Measurements from ENCODE around the gene DCTPP1.
A peak's percentile ranks its signal among the peaks of the same experiment; 100 is the strongest.

Gene DCTPP1

GRCh38 chr16:30416047-30416603 is 13.7 kb downstream of the DCTPP1 start:
- Histone ChIP-seq H3K4me3 (ENCODE audit: insufficient read depth, low read depth, low read length, poor library complexity, severe bottlenecking) (no peak overlapping the region), H3K27me3 (replicated peaks; ENCODE audit: control insufficient read depth, insufficient read depth, low read length, poor library complexity, severe bottlenecking) (no peaks in the 10 kb centered on the region), H3K4me1 (ENCODE audit: control insufficient read depth, insufficient read depth, low read length, poor library complexity, severe bottlenecking) (peaks cover 10% of the 10 kb centered on the region), H3K36me3 (ENCODE audit: control insufficient read depth, insufficient read depth, low read length) (peaks cover 3% of the 10 kb centered on the region), H3K27ac (ENCODE audit: insufficient read depth, low read length, poor library complexity, severe bottlenecking) (no peak overlapping the region), H3K9me3 (ENCODE audit: control insufficient read depth, low read length) (no peaks in the 10 kb centered on the region)
- DNase-seq, result no peak

- H3K9me3 ChIP-seq (ENCODE audit: control insufficient read depth, low read length), result no peaks in the 10 kb centered on the region
- DNase-seq, result no peak
- H3K4me1 ChIP-seq (ENCODE audit: control insufficient read depth, insufficient read depth, low read length, poor library complexity, severe bottlenecking), result peaks cover 13% of the 10 kb centered on the region
- no peaks in the 10 kb centered on the region for H3K27me3 ChIP-seq (replicated peaks; ENCODE audit: control insufficient read depth, insufficient read depth, low read length, poor library complexity, severe bottlenecking)
- no peak overlapping the region for H3K27ac ChIP-seq (ENCODE audit: insufficient read depth, low read length, poor library complexity, severe bottlenecking)
- no peak overlapping the region for H3K4me3 ChIP-seq (ENCODE audit: insufficient read depth, low read depth, low read length, poor library complexity, severe bottlenecking)
- no peaks in the 10 kb centered on the region for H3K36me3 ChIP-seq (ENCODE audit: control insufficient read depth, insufficient read depth, low read length)
These were observed 15.7 kb downstream of the DCTPP1 start for GRCh38 chr16:30414159-30414558.

GRCh38 chr16:30413112-30413806 is 16.6 kb downstream of the DCTPP1 start:
- H3K27me3 ChIP-seq (replicated peaks; ENCODE audit: control insufficient read depth, insufficient read depth, low read length, poor library complexity, severe bottlenecking), result no peaks in the 10 kb centered on the region
- no peak overlapping the region for H3K27ac ChIP-seq (ENCODE audit: insufficient read depth, low read length, poor library complexity, severe bottlenecking)
- peaks cover 12% of the 10 kb centered on the region for H3K4me1 ChIP-seq (ENCODE audit: control insufficient read depth, insufficient read depth, low read length, poor library complexity, severe bottlenecking)
- no peak for DNase-seq
- H3K36me3 ChIP-seq (ENCODE audit: control insufficient read depth, insufficient read depth, low read length), result no peaks in the 10 kb centered on the region
- no peaks in the 10 kb centered on the region for H3K9me3 ChIP-seq (ENCODE audit: control insufficient read depth, low read length)
- H3K4me3 ChIP-seq (ENCODE audit: insufficient read depth, low read depth, low read length, poor library complexity, severe bottlenecking), result no peak overlapping the region

- no peaks in the 10 kb centered on the region for H3K27me3 ChIP-seq (replicated peaks; ENCODE audit: control insufficient read depth, insufficient read depth, low read length, poor library complexity, severe bottlenecking)
- H3K27ac ChIP-seq (ENCODE audit: insufficient read depth, low read length, poor library complexity, severe bottlenecking), result no peak overlapping the region
- no peak overlapping the region for H3K4me3 ChIP-seq (ENCODE audit: insufficient read depth, low read depth, low read length, poor library complexity, severe bottlenecking)
These were observed 20.4 kb downstream of the DCTPP1 start for GRCh38 chr16:30409125-30410060.

GRCh38 chr16:30407804-30408534 is 21.9 kb downstream of the DCTPP1 start:
- Histone ChIP-seq H3K27me3 (replicated peaks; ENCODE audit: control insufficient read depth, insufficient read depth, low read length, poor library complexity, severe bottlenecking) (no peaks in the 10 kb centered on the region), H3K9me3 (ENCODE audit: control insufficient read depth, low read length) (no peaks in the 10 kb centered on the region), H3K4me3 (ENCODE audit: insufficient read depth, low read depth, low read length, poor library complexity, severe bottlenecking) (peak overlapping the region; percentile 77), H3K36me3 (ENCODE audit: control insufficient read depth, insufficient read depth, low read length) (no peaks in the 10 kb centered on the region), H3K4me1 (ENCODE audit: control insufficient read depth, insufficient read depth, low read length, poor library complexity, severe bottlenecking) (peaks cover 18% of the 10 kb centered on the region), H3K27ac (ENCODE audit: insufficient read depth, low read length, poor library complexity, severe bottlenecking) (peak overlapping the region; percentile 51)
- DNase-seq, result no peak

More at GRCh38 chr16:30409125-30410060, 20.4 kb downstream of the DCTPP1 start:
- no peaks in the 10 kb centered on the region for H3K9me3 ChIP-seq (ENCODE audit: control insufficient read depth, low read length)
- DNase-seq, result peak; percentile 82 to 88 (median 86)
- no peaks in the 10 kb centered on the region for H3K36me3 ChIP-seq (ENCODE audit: control insufficient read depth, insufficient read depth, low read length)
- peaks cover 18% of the 10 kb centered on the region for H3K4me1 ChIP-seq (ENCODE audit: control insufficient read depth, insufficient read depth, low read length, poor library complexity, severe bottlenecking)

GRCh38 chr16:30407102-30407803 is 22.6 kb downstream of the DCTPP1 start, which contains the start of gene ZNF771:
TSS of gene ZNF771 (plus strand) at chr16:30407606. CDS start at chr16:30408054, 448 bp downstream.
- Histone ChIP-seq H3K27me3 (replicated peaks; ENCODE audit: control insufficient read depth, insufficient read depth, low read length, poor library complexity, severe bottlenecking) (no peaks in the 10 kb centered on the region), H3K27ac (ENCODE audit: insufficient read depth, low read length, poor library complexity, severe bottlenecking) (peak within 1 kb of the TSS; percentile 51), H3K4me3 (ENCODE audit: insufficient read depth, low read depth, low read length, poor library complexity, severe bottlenecking) (peak within 1 kb of the TSS; percentile 77), H3K36me3 (ENCODE audit: control insufficient read depth, insufficient read depth, low read length) (no peaks in the 10 kb centered on the region), H3K4me1 (ENCODE audit: control insufficient read depth, insufficient read depth, low read length, poor library complexity, severe bottlenecking) (peaks cover 18% of the 10 kb centered on the region), H3K9me3 (ENCODE audit: control insufficient read depth, low read length) (no peaks in the 10 kb centered on the region)
- peak; percentile 80 to 88 (median 83) for DNase-seq

- no peaks in the 10 kb centered on the region for H3K27me3 ChIP-seq (replicated peaks; ENCODE audit: control insufficient read depth, insufficient read depth, low read length, poor library complexity, severe bottlenecking)
- H3K9me3 ChIP-seq (ENCODE audit: control insufficient read depth, low read length), result no peaks in the 10 kb centered on the region
- H3K4me1 ChIP-seq (ENCODE audit: control insufficient read depth, insufficient read depth, low read length, poor library complexity, severe bottlenecking), result peaks cover 18% of the 10 kb centered on the region
- H3K4me3 ChIP-seq (ENCODE audit: insufficient read depth, low read depth, low read length, poor library complexity, severe bottlenecking), result peak overlapping the region; percentile 77
- DNase-seq, result no peak
- H3K27ac ChIP-seq (ENCODE audit: insufficient read depth, low read length, poor library complexity, severe bottlenecking), result peak overlapping the region; percentile 51
- no peaks in the 10 kb centered on the region for H3K36me3 ChIP-seq (ENCODE audit: control insufficient read depth, insufficient read depth, low read length)
These were observed 23.1 kb downstream of the DCTPP1 start for GRCh38 chr16:30406795-30407101.

- H3K27me3 ChIP-seq (replicated peaks; ENCODE audit: control insufficient read depth, insufficient read depth, low read length, poor library complexity, severe bottlenecking), result no peaks in the 10 kb centered on the region
- no peaks in the 10 kb centered on the region for H3K9me3 ChIP-seq (ENCODE audit: control insufficient read depth, low read length)
- no peak overlapping the region for H3K4me3 ChIP-seq (ENCODE audit: insufficient read depth, low read depth, low read length, poor library complexity, severe bottlenecking)
- H3K27ac ChIP-seq (ENCODE audit: insufficient read depth, low read length, poor library complexity, severe bottlenecking), result no peak overlapping the region
- peaks cover 14% of the 10 kb centered on the region for H3K36me3 ChIP-seq (ENCODE audit: control insufficient read depth, insufficient read depth, low read length)
- DNase-seq, result no peak
- peaks cover 14% of the 10 kb centered on the region for H3K4me1 ChIP-seq (ENCODE audit: control insufficient read depth, insufficient read depth, low read length, poor library complexity, severe bottlenecking)
These were observed 27.9 kb downstream of the DCTPP1 start for GRCh38 chr16:30401768-30402425.

All from effector memory CD4-positive, alpha-beta T cell (primary cell).